ENCODE measurements around the gene BCR.

GRCh38 chr22:23241562-23242472, 61.5 kb downstream of the BCR start:
- TF ChIP-seq CTCF (IDR thresholded peaks at IDR 0.05) (no peak), POLR2A (IDR thresholded peaks at IDR 0.05) (no peak)
